ENCODE results near the gene CUBN. TPM values are rescaled to one million over a fixed set of nuclear protein-coding genes. Genes with fewer than 3 reads are reported as not detected.
A peak's percentile ranks its signal among the peaks of the same experiment; 100 is the strongest.

CUBN gene
- polyA plus RNA-seq, 4 donors = 0.18 to 161 TPM; not detected in 2

GRCh38 chr10:16976803-16977202 lies 152.8 kb downstream of the CUBN start:
- no peak overlapping the region for H3K4me3 ChIP-seq (ENCODE audit: low read depth in 1 of 3, low read length in 3 of 3)
- H3K27ac ChIP-seq (ENCODE audit: low read depth in 1 of 3, low read length in 2 of 3) = no peak overlapping the region
- H3K4me1 ChIP-seq (ENCODE audit: control insufficient read depth in 3 of 3, insufficient read depth in 2 of 3, low read depth in 1 of 3, low read length in 2 of 3) = no peaks in the 10 kb centered on the region
- FAIRE-seq (no peak), DNase-seq (no peak)
- H3K27me3 ChIP-seq (ENCODE audit: control insufficient read depth in 3 of 3, insufficient read depth in 3 of 3, low read length in 3 of 3) = no peaks in the 10 kb centered on the region
- peaks cover 0 to 15% (median 0%) of the 10 kb centered on the region in 3 donors for H3K36me3 ChIP-seq (ENCODE audit: control insufficient read depth in 3 of 3, insufficient read depth in 2 of 3, low read depth in 1 of 3, low read length in 3 of 3)
- peaks cover 0 to 11% of the 10 kb centered on the region in 2 donors for H3K9me3 ChIP-seq (ENCODE audit: control insufficient read depth in 2 of 2, insufficient read depth in 1 of 2, low read depth in 1 of 2, low read length in 1 of 2)

- H3K27ac ChIP-seq (ENCODE audit: low read depth in 1 of 3, low read length in 2 of 3) = no peak overlapping the region
- H3K27me3 ChIP-seq (ENCODE audit: control insufficient read depth in 3 of 3, insufficient read depth in 3 of 3, low read length in 3 of 3) = no peaks in the 10 kb centered on the region
- no peak for DNase-seq
- no peak for FAIRE-seq
- peaks cover 0 to 11% of the 10 kb centered on the region in 2 donors for H3K9me3 ChIP-seq (ENCODE audit: control insufficient read depth in 2 of 2, insufficient read depth in 1 of 2, low read depth in 1 of 2, low read length in 1 of 2)
- no peaks in the 10 kb centered on the region for H3K4me1 ChIP-seq (ENCODE audit: control insufficient read depth in 3 of 3, insufficient read depth in 2 of 3, low read depth in 1 of 3, low read length in 2 of 3)
- H3K36me3 ChIP-seq (ENCODE audit: control insufficient read depth in 3 of 3, insufficient read depth in 2 of 3, low read depth in 1 of 3, low read length in 3 of 3) = peaks cover 0 to 11% (median 0%) of the 10 kb centered on the region in 3 donors
- WGBS, 3 donors = 58 to 69% (median 65%) methylated on average over 3 of the region's 3 CpGs
- no peak overlapping the region for H3K4me3 ChIP-seq (ENCODE audit: low read depth in 1 of 3, low read length in 3 of 3)
Measured at GRCh38 chr10:16975188-16975587, 154.4 kb downstream of the CUBN start.

GRCh38 chr10:16968416-16969041 lies 161.1 kb downstream of the CUBN start:
- Histone ChIP-seq H3K27me3 (ENCODE audit: control insufficient read depth in 3 of 3, insufficient read depth in 3 of 3, low read length in 3 of 3) (no peaks in the 10 kb centered on the region), H3K4me3 (ENCODE audit: low read depth in 1 of 3, low read length in 3 of 3) (no peak overlapping the region), H3K36me3 (ENCODE audit: control insufficient read depth in 3 of 3, insufficient read depth in 2 of 3, low read depth in 1 of 3, low read length in 3 of 3) (peaks cover 0 to 5% (median 0%) of the 10 kb centered on the region in 3 donors), H3K9me3 (ENCODE audit: control insufficient read depth in 2 of 2, insufficient read depth in 1 of 2, low read depth in 1 of 2, low read length in 1 of 2) (no peaks in the 10 kb centered on the region), H3K27ac (ENCODE audit: low read depth in 1 of 3, low read length in 2 of 3) (peak overlapping the region in 2 of 3 donors; percentile 38 to 39), H3K4me1 (ENCODE audit: control insufficient read depth in 3 of 3, insufficient read depth in 2 of 3, low read depth in 1 of 3, low read length in 2 of 3) (peaks cover 0 to 3% (median 0%) of the 10 kb centered on the region in 3 donors)
- WGBS, 3 donors = 39 to 43% (median 39%) methylated on average over 8 of the region's 8 CpGs
- FAIRE-seq = no peak
- DNase-seq = peak in 1 of 2 donors; percentile 39

GRCh38 chr10:16967866-16968415 lies 161.7 kb downstream of the CUBN start:
- no peak overlapping the region for H3K4me3 ChIP-seq (ENCODE audit: low read depth in 1 of 3, low read length in 3 of 3)
- H3K9me3 ChIP-seq (ENCODE audit: control insufficient read depth in 2 of 2, insufficient read depth in 1 of 2, low read depth in 1 of 2, low read length in 1 of 2) = no peaks in the 10 kb centered on the region
- H3K36me3 ChIP-seq (ENCODE audit: control insufficient read depth in 3 of 3, insufficient read depth in 2 of 3, low read depth in 1 of 3, low read length in 3 of 3) = peaks cover 0 to 5% (median 0%) of the 10 kb centered on the region in 3 donors
- no peak for DNase-seq
- peak overlapping the region in 2 of 3 donors; percentile 39 to 80 for H3K27ac ChIP-seq (ENCODE audit: low read depth in 1 of 3, low read length in 2 of 3)
- no peaks in the 10 kb centered on the region for H3K27me3 ChIP-seq (ENCODE audit: control insufficient read depth in 3 of 3, insufficient read depth in 3 of 3, low read length in 3 of 3)
- peaks cover 0 to 3% (median 0%) of the 10 kb centered on the region in 3 donors for H3K4me1 ChIP-seq (ENCODE audit: control insufficient read depth in 3 of 3, insufficient read depth in 2 of 3, low read depth in 1 of 3, low read length in 2 of 3)
- WGBS, 3 donors = 53 to 65% (median 59%) methylated on average over 3 of the region's 3 CpGs
- no peak for FAIRE-seq

GRCh38 chr10:16966991-16967865 lies 162.4 kb downstream of the CUBN start:
- H3K4me1 ChIP-seq (ENCODE audit: control insufficient read depth in 3 of 3, insufficient read depth in 2 of 3, low read depth in 1 of 3, low read length in 2 of 3) = peaks cover 0 to 3% (median 0%) of the 10 kb centered on the region in 3 donors
- H3K27me3 ChIP-seq (ENCODE audit: control insufficient read depth in 3 of 3, insufficient read depth in 3 of 3, low read length in 3 of 3) = no peaks in the 10 kb centered on the region
- peak; percentile 5 to 39 for DNase-seq
- peak overlapping the region in 2 of 3 donors; percentile 39 to 80 for H3K27ac ChIP-seq (ENCODE audit: low read depth in 1 of 3, low read length in 2 of 3)
- no peak for FAIRE-seq
- H3K4me3 ChIP-seq (ENCODE audit: low read depth in 1 of 3, low read length in 3 of 3) = no peak overlapping the region
- H3K36me3 ChIP-seq (ENCODE audit: control insufficient read depth in 3 of 3, insufficient read depth in 2 of 3, low read depth in 1 of 3, low read length in 3 of 3) = peaks cover 0 to 6% (median 0%) of the 10 kb centered on the region in 3 donors
- H3K9me3 ChIP-seq (ENCODE audit: control insufficient read depth in 2 of 2, insufficient read depth in 1 of 2, low read depth in 1 of 2, low read length in 1 of 2) = no peaks in the 10 kb centered on the region
- 47 to 63% (median 55%) methylated on average over 11 of the region's 11 CpGs for WGBS, 3 donors

- Histone ChIP-seq H3K27me3 (ENCODE audit: control insufficient read depth in 3 of 3, insufficient read depth in 3 of 3, low read length in 3 of 3) (no peaks in the 10 kb centered on the region), H3K36me3 (ENCODE audit: control insufficient read depth in 3 of 3, insufficient read depth in 2 of 3, low read depth in 1 of 3, low read length in 3 of 3) (peaks cover 0 to 3% (median 0%) of the 10 kb centered on the region in 3 donors), H3K4me1 (ENCODE audit: control insufficient read depth in 3 of 3, insufficient read depth in 2 of 3, low read depth in 1 of 3, low read length in 2 of 3) (peaks cover 0 to 3% (median 0%) of the 10 kb centered on the region in 3 donors), H3K4me3 (ENCODE audit: low read depth in 1 of 3, low read length in 3 of 3) (no peak overlapping the region), H3K9me3 (ENCODE audit: control insufficient read depth in 2 of 2, insufficient read depth in 1 of 2, low read depth in 1 of 2, low read length in 1 of 2) (peaks cover 0 to 3% of the 10 kb centered on the region in 2 donors), H3K27ac (ENCODE audit: low read depth in 1 of 3, low read length in 2 of 3) (peak overlapping the region in 1 of 3 donors; percentile 45)
- 63 to 74% (median 72%) methylated on average over 8 of the region's 8 CpGs for WGBS, 3 donors
- DNase-seq (no peak), FAIRE-seq (no peak)
Measured at GRCh38 chr10:16965740-16966447, 163.7 kb downstream of the CUBN start.

GRCh38 chr10:16965344-16965616 lies 164.3 kb downstream of the CUBN start:
- 71 to 86% (median 82%) methylated on average over 7 of the region's 7 CpGs for WGBS, 3 donors
- Histone ChIP-seq H3K4me3 (ENCODE audit: low read depth in 1 of 3, low read length in 3 of 3) (no peak overlapping the region), H3K36me3 (ENCODE audit: control insufficient read depth in 3 of 3, insufficient read depth in 2 of 3, low read depth in 1 of 3, low read length in 3 of 3) (peaks cover 0 to 3% (median 0%) of the 10 kb centered on the region in 3 donors), H3K4me1 (ENCODE audit: control insufficient read depth in 3 of 3, insufficient read depth in 2 of 3, low read depth in 1 of 3, low read length in 2 of 3) (peaks cover 0 to 3% (median 0%) of the 10 kb centered on the region in 3 donors), H3K27me3 (ENCODE audit: control insufficient read depth in 3 of 3, insufficient read depth in 3 of 3, low read length in 3 of 3) (no peaks in the 10 kb centered on the region), H3K27ac (ENCODE audit: low read depth in 1 of 3, low read length in 2 of 3) (no peak overlapping the region), H3K9me3 (ENCODE audit: control insufficient read depth in 2 of 2, insufficient read depth in 1 of 2, low read depth in 1 of 2, low read length in 1 of 2) (peaks cover 0 to 3% of the 10 kb centered on the region in 2 donors)
- FAIRE-seq (no peak), DNase-seq (no peak)
